ENCODE data around the gene DEDD2. TPM values are rescaled to one million over a fixed set of nuclear protein-coding genes. Genes with fewer than 3 reads are reported as not detected.
A peak's percentile ranks its signal among the peaks of the same experiment; 100 is the strongest.

The DEDD2 gene
- total RNA-seq, 1 experiment from 2014 or later = 23.9 TPM

DNA sequence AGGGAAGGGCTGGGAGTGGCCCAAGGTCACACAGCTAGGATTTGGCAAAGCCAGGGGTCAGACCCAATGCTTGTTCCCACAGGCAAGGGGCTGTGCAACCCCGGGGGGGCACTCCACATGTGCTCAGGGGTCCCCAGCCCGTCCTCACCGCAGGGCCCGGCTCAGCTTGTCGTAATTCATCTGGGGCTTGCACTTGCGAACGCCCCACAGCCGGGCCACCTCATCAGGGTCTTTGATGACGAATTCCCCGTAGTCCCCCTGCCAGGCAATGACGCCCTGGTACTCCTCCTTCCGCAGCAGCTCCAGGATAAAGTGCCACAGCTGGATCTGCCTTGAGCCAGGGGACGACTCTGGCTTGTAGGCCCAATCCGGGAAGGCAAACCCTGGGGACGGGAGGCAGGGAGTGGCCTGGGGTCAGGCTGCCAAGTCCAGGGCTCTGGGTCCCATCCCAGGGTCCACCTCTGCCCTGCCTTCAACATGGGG lies 32.7 kb upstream of the DEDD2 start:
- DNase-seq (ENCODE audit: low read depth, low spot score) = no peak
- in situ Hi-C loops (cut with HindIII; ENCODE audit: low pct_unique_long_range_greater_than_20kb, low sequenced_read_pairs) = no loop called here

DNA sequence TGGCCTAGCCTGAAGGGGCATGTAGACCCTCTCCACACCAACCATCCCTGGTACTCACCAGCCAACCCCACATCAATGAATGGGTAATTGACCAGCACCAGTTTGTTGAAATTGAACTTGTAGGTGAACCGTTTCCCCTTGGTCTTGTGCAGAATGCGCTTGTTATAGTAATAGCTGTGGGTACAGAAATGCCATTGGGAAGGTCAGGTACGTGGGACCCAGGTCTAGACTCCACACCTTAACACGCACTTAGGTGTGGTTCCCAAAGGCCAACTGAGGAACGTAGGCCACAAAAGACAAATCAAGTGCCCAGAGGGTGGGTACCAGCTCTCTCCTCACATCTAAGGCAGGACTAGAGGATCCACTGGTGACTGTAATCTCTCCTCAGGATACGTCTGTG lies 32.3 kb upstream of the DEDD2 start:
- in situ Hi-C loops (cut with HindIII; ENCODE audit: low pct_unique_long_range_greater_than_20kb, low sequenced_read_pairs) = no loop called here
- no peak for DNase-seq (ENCODE audit: low read depth, low spot score)

DNA sequence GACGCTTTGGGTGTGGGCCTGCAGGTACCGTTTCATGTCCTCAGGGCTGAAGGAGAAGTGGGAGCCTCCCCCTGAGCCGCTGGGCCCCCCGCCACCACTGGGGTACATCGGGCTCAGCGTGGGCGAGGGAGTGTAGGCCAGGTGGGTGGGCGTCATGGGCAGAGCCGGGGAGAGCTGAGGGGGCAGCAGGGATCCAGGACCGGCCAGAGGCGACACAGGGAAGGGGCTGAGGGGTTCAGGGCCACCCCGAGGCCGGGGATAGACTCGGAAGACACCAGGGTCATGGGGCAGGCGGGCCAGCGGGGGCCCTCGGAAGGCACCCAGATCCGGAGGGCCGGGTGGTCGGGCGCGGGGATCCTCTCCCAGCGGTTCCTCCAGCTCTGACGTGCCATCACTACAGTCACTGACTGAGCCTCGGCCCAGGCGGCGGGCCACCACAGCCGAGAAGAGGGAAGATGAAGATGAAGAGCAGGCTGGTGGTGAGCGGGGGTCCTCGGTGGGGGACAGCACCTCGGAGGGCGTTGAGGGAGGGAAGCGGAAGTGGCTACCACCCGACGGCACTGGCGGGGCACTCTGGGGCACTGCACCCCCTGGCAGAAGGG lies 31.8 kb upstream of the DEDD2 start:
- in situ Hi-C loops (cut with HindIII; ENCODE audit: low pct_unique_long_range_greater_than_20kb, low sequenced_read_pairs) = no loop called here

DNA sequence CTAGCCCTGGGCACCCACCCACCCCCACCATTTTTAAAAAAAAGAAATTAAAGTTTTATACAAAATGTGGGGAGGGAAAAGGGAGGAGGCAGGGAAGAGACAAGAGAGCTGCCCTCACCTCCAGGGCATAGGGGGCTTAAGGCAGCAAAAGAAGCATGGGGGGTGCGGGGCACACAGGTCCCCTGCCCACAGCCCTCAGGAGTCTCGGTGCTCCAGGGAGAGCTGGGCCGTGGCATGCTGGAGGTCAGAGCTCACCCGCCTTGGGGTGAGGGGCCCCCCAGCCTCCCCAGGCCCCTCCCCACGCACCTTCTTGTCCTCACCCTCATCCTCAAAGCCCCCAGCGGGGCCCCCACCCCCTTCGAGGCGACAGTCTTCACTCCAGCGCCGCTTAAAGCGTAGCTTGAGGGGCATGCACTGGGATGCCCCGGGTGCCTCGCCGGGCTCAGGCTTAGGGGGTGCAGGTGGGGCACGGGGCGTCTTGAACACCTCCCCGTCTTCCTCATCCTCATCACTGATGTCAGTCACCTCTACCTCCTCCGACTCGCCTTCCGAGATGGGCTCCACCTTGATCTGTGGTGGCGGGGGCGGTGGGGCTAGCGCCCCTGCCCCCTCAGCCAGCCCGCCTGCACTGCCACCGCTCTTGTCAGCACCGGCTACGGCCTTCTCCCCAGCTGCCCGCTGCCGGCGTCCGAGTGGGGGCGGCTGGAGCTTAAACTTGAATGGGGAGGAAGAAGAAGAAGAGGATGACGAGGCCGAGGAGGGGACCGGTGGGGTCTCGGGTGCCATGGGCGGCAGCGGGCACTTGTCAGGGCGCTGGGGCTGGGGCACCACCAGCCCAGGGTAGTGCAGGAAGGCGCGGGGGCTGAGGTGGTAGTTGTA lies 31.0 kb upstream of the DEDD2 start:
- no peak for DNase-seq (ENCODE audit: low read depth, low spot score)
- in situ Hi-C loops (cut with HindIII; ENCODE audit: low pct_unique_long_range_greater_than_20kb, low sequenced_read_pairs) = no loop called here

More for the DNA sequence above, 31.8 kb upstream of the DEDD2 start:
- DNase-seq (ENCODE audit: low read depth, low spot score) = no peak

DNA sequence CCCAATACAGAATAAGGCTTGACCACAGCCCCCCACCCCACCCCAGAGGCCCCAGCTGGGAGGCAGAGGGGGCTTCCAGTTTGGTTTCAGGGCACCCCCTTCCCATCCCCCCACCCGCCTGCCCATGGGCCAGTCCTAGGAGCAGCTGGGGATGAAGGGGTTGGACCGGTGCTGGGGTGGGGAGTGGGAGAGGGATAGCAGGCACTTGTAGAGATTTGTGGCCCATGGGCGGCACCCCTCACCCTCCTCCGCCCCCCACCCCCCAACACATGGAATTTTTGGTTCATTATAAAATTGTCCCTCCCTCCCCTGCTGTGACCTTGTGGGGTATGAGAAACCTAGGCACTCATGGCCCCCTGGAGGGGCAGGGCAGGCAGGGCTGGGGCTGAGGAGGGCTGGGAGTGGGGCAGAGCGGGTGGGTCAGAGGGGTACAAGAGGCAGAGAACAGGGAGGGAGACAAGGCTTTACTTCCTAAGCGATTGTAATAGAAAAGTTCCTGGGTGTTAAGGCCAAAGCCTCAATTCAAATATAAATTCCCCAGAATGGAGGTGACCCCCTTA lies 30.2 kb upstream of the DEDD2 start:
- no peak for DNase-seq (ENCODE audit: low read depth, low spot score)
- in situ Hi-C loops (cut with HindIII; ENCODE audit: low pct_unique_long_range_greater_than_20kb, low sequenced_read_pairs) = no loop called here

DNA sequence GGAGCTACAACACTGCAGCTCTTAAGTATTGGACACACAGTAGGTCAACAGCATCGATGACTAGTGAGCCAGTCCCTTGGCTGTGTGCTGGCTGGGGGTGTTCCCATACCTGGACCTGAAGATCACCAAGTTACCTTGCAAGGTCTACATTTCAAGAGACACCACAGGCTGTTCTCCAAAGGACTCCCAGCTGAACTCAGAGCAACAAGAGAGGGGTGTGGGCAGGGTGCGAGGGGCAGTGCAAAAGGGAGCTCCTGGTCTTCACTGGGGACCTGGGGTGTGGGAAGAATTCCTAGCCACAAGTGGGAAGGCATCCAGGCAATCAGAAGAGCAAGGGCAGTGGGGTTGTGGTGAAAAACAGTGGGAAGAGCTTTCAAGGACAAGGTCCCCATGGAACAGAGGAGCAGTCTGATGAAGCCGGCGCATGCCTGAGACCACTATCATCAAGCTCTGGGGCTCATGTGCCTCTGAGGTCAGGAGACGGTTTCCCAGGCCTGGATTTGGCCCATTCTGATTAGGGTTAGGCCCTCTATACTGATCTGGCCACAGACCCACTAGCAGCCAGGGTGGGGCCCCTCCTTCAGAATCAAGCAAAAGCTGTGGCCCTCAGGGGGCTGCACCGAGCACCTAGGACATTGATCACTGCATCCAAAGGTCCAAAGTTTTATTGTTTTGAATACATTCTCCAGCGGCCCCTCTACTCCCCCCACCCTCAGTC lies 29.6 kb upstream of the DEDD2 start:
- DNase-seq (ENCODE audit: low read depth, low spot score) = no peak
- in situ Hi-C loops (cut with HindIII; ENCODE audit: low pct_unique_long_range_greater_than_20kb, low sequenced_read_pairs) = no loop called here

DNA sequence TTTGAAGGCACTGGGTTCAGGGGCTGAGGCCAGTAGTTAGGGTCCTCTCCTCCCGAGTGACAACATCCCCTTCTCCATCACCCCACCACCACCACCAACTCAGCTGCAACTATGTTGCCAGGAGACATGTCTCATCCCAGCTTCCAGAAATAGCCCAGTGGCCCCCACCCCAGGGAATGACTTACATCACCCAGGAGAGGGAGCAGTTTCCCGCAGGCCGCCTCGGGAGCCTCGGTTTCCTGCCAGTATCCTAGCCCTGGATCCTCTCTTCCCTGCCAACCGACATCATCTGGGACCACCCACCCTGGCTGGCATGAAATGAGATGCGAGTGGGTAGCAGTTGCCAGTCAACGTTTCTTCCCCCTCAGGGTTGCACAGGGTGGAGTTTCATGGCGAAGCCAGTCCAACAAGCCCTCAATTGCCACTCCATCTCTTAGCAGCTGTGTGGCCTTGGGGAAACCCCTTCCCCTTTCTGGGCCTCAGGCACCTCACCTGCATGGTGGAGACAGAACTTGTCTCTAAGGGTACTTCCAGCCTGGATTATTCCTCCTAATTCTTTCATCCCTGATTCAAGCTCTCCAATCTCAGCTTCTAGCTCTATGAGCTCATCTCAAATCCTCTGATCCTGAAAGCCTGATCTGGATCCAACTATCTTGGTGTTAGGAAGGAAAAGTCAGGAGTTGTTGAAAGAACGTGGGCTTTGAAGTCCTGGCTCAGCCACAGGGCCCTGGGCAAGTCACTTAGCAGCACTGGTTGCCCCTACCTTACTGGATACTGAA lies 28.9 kb upstream of the DEDD2 start:
- DNase-seq (ENCODE audit: low read depth, low spot score) = peak; percentile 76
- in situ Hi-C loops (cut with HindIII; ENCODE audit: low pct_unique_long_range_greater_than_20kb, low sequenced_read_pairs) = no loop called here

DNA sequence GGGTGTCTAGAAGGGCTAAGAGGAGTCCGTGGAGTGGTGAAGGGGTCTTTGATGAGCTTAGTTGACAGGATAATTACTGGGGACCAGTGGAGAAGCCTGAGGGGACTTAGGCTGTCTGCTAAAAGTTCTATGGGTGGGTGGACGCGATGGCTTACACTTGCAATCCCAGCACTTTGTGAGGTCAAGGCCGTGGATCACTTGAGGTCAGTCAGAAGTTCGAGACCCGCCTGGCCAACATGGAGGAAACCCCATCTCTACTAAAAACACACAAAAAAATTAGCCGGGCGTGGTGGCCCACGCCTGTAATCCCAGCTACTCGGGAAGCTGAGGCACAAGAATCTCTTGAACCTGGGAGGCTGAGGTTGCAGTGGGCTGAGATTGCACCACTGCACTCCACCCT lies 27.8 kb upstream of the DEDD2 start:
- in situ Hi-C loops (cut with HindIII; ENCODE audit: low pct_unique_long_range_greater_than_20kb, low sequenced_read_pairs) = no loop called here
- no peak for DNase-seq (ENCODE audit: low read depth, low spot score)

DNA sequence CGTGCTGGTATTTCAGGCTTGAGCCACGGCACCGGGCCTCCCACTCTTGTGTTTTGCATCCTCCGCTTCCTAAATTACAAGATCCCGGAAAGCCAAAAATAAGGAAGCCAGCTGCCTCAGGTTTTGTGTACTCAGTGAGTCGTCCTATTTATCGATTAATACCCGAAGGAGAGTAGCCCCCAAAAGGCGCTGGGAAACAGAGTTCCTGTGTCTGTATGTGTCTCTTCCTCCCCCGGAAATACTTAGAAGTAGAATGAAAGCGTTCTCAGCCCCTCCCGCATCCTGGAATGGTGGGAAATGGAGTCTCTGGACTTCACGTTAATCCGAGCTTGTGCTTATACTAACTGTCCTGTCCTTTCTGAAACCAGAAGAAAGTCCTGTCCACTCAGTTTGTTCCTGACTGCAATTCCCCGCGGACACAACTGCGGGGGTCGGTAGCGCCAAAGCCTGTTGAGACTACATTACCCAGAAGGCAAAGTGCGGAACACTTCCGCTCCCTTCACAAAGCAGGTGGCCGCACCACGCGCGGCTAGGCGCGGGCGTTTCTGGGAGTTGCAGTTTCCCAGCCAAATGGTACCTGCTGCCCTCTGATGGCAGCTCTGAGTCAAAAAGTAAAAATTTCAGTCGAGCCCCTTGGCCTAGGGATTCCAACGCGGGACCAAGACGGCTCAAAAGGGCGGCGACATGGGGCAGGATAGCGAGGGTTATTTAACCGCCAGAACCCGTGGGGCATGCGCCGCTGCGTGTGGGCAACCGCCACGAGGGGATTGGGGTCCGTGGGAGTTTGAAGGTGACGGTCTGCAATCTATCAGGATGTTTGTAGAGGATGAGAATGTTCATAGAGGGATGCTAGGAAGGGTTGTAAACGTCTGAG lies 27.1 kb upstream of the DEDD2 start:
- DNase-seq (ENCODE audit: low read depth, low spot score) = peak; percentile 96
- in situ Hi-C loops (cut with HindIII; ENCODE audit: low pct_unique_long_range_greater_than_20kb, low sequenced_read_pairs) = no loop called here

DNA sequence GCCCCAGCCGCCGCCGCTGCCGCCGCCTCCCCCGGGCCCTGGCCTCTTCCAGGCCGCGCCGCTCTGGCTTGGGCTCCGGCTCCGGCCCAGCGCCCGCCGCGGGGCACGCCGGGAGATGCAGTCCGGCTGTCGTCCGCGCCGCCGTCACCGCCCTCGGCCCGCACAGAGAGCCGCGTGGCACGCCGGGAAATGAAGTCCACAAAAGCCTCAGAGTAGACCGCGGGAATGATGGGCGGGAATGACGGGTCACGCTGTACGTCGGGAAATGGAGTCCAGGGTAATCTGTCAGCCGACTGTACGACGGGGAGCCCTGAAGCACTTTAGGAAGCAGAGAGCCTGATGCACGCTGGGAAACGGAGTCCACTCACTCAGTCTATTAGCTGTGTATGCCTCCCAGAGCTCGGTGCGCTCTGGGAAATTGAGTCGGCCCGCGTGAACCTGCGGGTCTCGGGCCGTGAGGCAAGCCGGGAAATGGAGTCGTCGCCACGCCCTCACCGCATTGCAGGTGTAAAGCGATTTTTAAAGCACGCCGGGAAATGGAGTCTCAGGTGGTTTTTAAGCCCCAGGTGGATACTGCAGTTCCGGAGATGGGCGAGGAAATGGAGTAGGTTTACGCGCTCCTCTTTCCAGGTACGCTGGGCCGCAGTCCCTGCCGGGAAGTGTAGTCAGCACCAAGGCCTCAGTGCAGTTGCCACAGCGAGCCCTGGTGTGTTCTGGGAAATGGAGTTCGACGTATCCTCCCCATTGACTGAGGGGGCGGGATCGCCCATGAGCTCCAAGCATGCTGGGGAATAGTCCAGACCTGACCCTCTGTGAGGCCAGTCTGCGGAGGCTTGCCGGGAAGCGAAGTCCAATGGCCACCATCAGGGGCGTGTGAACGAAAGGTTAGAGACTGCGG lies 25.3 kb upstream of the DEDD2 start, which contains the start of gene GSK3A:
TSS of gene GSK3A (minus strand) at position 91 of the 898 bp plus-strand sequence. CDS start 137 bp downstream, outside the sequence.
- DNase-seq (ENCODE audit: low read depth, low spot score) = peak; percentile 99
- in situ Hi-C loops (cut with HindIII; ENCODE audit: low pct_unique_long_range_greater_than_20kb, low sequenced_read_pairs) = no loop called here

DNA sequence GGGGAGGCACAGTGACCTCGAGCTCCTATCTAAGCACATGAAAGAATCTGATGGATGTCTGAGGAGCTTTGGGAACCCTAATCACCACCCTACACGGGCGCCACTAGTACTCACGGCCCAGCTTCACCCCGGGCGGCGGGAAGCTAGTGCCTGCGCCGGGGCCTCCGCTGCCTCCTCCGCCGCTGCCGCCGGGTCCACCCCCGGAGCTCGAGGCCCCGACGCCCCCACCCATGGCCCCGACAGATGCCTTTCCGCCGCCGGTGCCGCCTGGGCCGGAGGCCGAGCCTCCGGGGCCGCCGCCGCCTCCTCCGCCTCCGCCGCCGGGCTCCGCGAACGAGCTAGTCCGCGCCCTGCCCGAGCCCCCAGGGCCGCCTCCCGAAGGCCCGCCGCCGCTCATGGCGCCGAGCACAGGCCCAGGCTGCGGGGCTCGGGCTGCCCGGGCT lies 24.6 kb upstream of the DEDD2 start:
- in situ Hi-C loops (cut with HindIII; ENCODE audit: low pct_unique_long_range_greater_than_20kb, low sequenced_read_pairs) = no loop called here
- no peak for DNase-seq (ENCODE audit: low read depth, low spot score)

DNA sequence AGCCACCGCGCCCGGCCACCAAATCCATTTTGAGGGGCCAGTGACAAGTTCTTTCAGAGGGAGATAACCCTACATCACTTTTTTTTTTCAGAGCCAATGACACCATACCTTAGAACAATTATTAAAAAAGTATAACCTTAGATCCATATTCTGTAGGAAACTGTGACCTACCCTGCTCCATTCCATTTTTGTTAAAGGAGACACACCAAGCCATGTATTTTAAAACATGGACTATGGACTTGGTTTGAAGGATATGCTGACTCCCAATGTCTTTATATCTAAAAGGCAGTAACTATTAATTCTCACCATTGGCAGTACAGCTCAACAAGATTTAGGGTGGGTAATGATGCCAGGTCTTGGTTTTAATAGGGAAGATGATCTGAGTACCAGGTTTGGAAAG lies 23.8 kb upstream of the DEDD2 start:
- in situ Hi-C loops (cut with HindIII; ENCODE audit: low pct_unique_long_range_greater_than_20kb, low sequenced_read_pairs) = no loop called here

DNA sequence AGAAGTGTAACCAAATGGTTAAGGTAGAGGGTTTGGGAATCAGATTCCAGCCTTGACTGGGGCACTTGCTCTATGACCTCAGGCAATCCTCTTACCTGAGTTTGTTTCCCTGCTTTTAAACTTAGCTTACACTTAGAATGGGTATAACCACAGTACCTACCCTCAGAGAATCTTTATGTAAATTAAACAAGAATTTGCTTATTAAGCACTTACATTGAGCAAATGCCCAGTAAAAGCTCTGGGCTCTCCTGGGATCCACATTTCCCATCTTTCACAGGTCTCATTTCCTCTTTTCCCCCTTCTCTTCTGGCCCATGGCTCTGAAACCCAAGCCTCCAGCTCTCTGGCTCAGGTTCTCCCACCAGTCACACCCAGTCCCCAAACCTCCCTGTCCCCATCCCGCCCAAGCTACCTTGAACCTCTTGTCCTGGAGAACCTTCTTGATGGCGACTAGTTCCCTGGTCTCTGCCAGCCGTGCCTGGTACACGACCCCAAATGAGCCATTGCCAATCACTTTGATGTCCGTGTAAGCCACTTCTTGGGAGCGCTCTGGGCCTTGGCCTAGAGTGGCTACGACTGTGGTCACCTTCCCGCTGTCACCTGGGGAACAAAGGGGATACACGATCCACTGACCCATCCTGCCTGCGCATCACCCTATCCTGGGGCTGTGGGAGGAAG lies 22.2 kb upstream of the DEDD2 start:
- in situ Hi-C loops (cut with HindIII; ENCODE audit: low pct_unique_long_range_greater_than_20kb, low sequenced_read_pairs) = no loop called here
- DNase-seq (ENCODE audit: low read depth, low spot score) = no peak

More for the DNA sequence above, 23.8 kb upstream of the DEDD2 start:
- no peak for DNase-seq (ENCODE audit: low read depth, low spot score)

DNA sequence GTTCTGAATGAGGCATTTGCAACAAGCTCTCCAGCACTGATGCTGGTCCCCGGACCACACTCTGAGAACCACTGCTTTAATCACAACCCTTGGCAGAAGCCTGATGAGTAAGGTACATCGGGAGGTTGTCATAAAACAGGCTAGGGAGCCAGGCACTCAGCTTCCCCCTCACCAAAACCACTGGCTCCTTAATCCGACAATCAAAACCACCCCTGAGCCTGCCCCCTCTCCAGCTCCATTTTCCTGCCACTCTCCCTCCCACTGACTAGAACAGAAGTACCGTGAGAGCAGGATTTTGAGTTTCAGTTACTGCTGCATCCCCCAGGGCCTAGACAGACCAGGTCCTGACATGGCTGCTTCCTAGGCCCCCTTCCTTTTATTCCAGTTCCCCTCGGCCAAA lies 17.7 kb upstream of the DEDD2 start:
- DNase-seq (ENCODE audit: low read depth, low spot score) = no peak
- in situ Hi-C loops (cut with HindIII; ENCODE audit: low pct_unique_long_range_greater_than_20kb, low sequenced_read_pairs) = no loop called here

DNA sequence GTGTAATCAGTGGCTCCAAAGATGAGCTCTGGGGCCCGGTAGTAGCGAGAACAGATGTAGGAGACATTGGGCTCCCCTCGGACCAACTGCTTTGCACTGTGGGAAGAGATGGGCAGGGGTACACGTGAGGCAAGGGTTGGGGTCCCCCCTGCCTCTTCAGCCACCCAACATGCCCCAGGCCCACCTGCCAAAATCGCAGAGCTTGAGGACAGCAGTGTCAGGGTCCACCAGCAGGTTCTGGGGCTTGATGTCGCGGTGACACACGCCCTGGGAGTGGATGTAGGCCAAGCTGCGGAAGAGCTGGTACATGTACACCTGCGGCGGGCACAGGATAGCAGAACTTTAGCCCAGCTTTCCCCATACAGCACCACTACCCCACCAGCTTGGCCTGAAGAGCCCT lies 16.9 kb upstream of the DEDD2 start:
- in situ Hi-C loops (cut with HindIII; ENCODE audit: low pct_unique_long_range_greater_than_20kb, low sequenced_read_pairs) = no loop called here
- no peak for DNase-seq (ENCODE audit: low read depth, low spot score)

All from SK-MEL-5 (cell line).